IgD-negative memory B cell (primary cell): ENCODE data around the gene SFXN1. TPM values are rescaled to one million over a fixed set of nuclear protein-coding genes. Genes with fewer than 3 reads are reported as not detected.
"Not testable (repeated sequence)": the region's sequence is repeated elsewhere in the genome, so short reads cannot be mapped to it uniquely, and the experiment has no call there.

Source experiments
- H3K27ac Mint-ChIP-seq, 3 donors: one replicate each; pipeline ENCODE4 v1.8.0; 2020 to 2022; ENCODE audit warnings: mild to moderate bottlenecking in 3 of 3, mixed read lengths in 3 of 3, moderate library complexity in 1 of 3
- H3K27me3 Mint-ChIP-seq: one replicate; pipeline ENCODE4 v1.8.0; 2021; ENCODE audit warnings: mixed read lengths
- H3K36me3 Mint-ChIP-seq: one replicate; pipeline ENCODE4 v1.8.0; 2020; ENCODE audit warnings: mild to moderate bottlenecking, mixed read lengths
- H3K4me1 Mint-ChIP-seq, 3 donors: one replicate each; pipeline ENCODE4 v1.8.0; 2020 to 2022; ENCODE audit warnings: mixed read lengths in 3 of 3, mild to moderate bottlenecking in 1 of 3
- H3K4me3 Mint-ChIP-seq, 4 donors: one replicate each; pipeline ENCODE4 v1.8.0; 2020 to 2022; ENCODE audit warnings: mild to moderate bottlenecking in 4 of 4, mixed read lengths in 4 of 4, moderate library complexity in 3 of 4
- H3K9me3 Mint-ChIP-seq, 3 donors: one replicate each; pipeline ENCODE4 v1.8.0; 2020 to 2021; ENCODE audit warnings: mixed read lengths in 3 of 3, mild to moderate bottlenecking in 1 of 3
- polyA plus RNA-seq: library from polyadenylated mRNA; unstranded; fragments of 300-500 nt; fragmentation: Illumina TruSeq; gene quantifications from one replicate; pipeline ENCODE4 v1.2.3, GENCODE V29; 2021

The SFXN1 gene
- polyA plus RNA-seq: 26.9 TPM

GRCh38 chr5:175478384-175479124 lies at the start of gene SFXN1:
SFXN1 (plus strand) TSS chr5:175478560; CDS start chr5:175492104, 13,544 bp downstream.
- Mint-ChIP-seq H3K4me3 (peak within 1 kb of the TSS; percentile 94 to 98 (median 97)), H3K36me3 (peaks cover 1% of the 10 kb centered on the region), H3K4me1 (peaks cover 16 to 42% (median 33%) of the 10 kb centered on the region in 3 donors), H3K27ac (peak within 1 kb of the TSS; percentile 78 to 92 (median 91)), H3K27me3 (no peaks in the 10 kb centered on the region), H3K9me3 (no peaks in the 10 kb centered on the region)

GRCh38 chr5:175434800-175435199 lies 43.6 kb upstream of the SFXN1 start:
- Mint-ChIP-seq H3K27ac (no peak overlapping the region), H3K4me3 (no peak overlapping the region), H3K9me3 (peaks cover 0 to 2% (median 0%) of the 10 kb centered on the region in 3 donors), H3K4me1 (no peaks in the 10 kb centered on the region), H3K27me3 (peaks cover 10% of the 10 kb centered on the region), H3K36me3 (no peaks in the 10 kb centered on the region)

GRCh38 chr5:175436359-175436758 lies 42.0 kb upstream of the SFXN1 start:
- Mint-ChIP-seq H3K36me3 (no peaks in the 10 kb centered on the region), H3K27ac (no peak overlapping the region), H3K4me3 (peak overlapping the region in 1 of 4 donors; percentile 12), H3K4me1 (no peaks in the 10 kb centered on the region), H3K27me3 (peaks cover 17% of the 10 kb centered on the region), H3K9me3 (no peaks in the 10 kb centered on the region)

GRCh38 chr5:175438234-175438857 lies 40.0 kb upstream of the SFXN1 start:
- Mint-ChIP-seq H3K4me3 (peak overlapping the region in 1 of 4 donors; percentile 72), H3K9me3 (no peaks in the 10 kb centered on the region), H3K27me3 (peaks cover 29% of the 10 kb centered on the region), H3K4me1 (peaks cover 0 to under 1% (median under 1%) of the 10 kb centered on the region in 3 donors), H3K36me3 (no peaks in the 10 kb centered on the region), H3K27ac (no peak overlapping the region)

- no peaks in the 10 kb centered on the region for H3K36me3 Mint-ChIP-seq
- H3K27me3 Mint-ChIP-seq: peaks cover 35% of the 10 kb centered on the region
These were observed 34.8 kb upstream of the SFXN1 start for GRCh38 chr5:175443514-175444059.

GRCh38 chr5:175444060-175444904 lies 34.1 kb upstream of the SFXN1 start, which contains the start of gene DRD1:
DRD1 (minus strand) TSS chr5:175444182; CDS start chr5:175443099, 1,083 bp downstream.
- peaks cover 0 to 5% (median 1%) of the 10 kb centered on the region in 3 donors for H3K4me1 Mint-ChIP-seq
- H3K9me3 Mint-ChIP-seq: no peaks in the 10 kb centered on the region
- no peaks in the 10 kb centered on the region for H3K36me3 Mint-ChIP-seq
- peak within 1 kb of the TSS in 1 of 4 donors; percentile 63 for H3K4me3 Mint-ChIP-seq
- H3K27ac Mint-ChIP-seq: peak within 1 kb of the TSS in 1 of 3 donors; percentile 23
- H3K27me3 Mint-ChIP-seq: peaks cover 35% of the 10 kb centered on the region

More at GRCh38 chr5:175443514-175444059, 34.8 kb upstream of the SFXN1 start:
- no peak overlapping the region for H3K27ac Mint-ChIP-seq
- no peaks in the 10 kb centered on the region for H3K9me3 Mint-ChIP-seq
- H3K4me1 Mint-ChIP-seq: peaks cover 0 to 5% (median 1%) of the 10 kb centered on the region in 3 donors
- H3K4me3 Mint-ChIP-seq: no peak overlapping the region

- peaks cover 35% of the 10 kb centered on the region for H3K27me3 Mint-ChIP-seq
- no peaks in the 10 kb centered on the region for H3K36me3 Mint-ChIP-seq
- no peak overlapping the region for H3K4me3 Mint-ChIP-seq
These were observed 33.4 kb upstream of the SFXN1 start for GRCh38 chr5:175444905-175445456.

GRCh38 chr5:175446378-175446777 lies 32.0 kb upstream of the SFXN1 start:
- not testable (repeated sequence) for H3K9me3 Mint-ChIP-seq, H3K36me3 Mint-ChIP-seq, H3K4me3 Mint-ChIP-seq, H3K4me1 Mint-ChIP-seq, H3K27ac Mint-ChIP-seq
- H3K27me3 Mint-ChIP-seq: peaks cover 30% of the 10 kb centered on the region

More at GRCh38 chr5:175444905-175445456, 33.4 kb upstream of the SFXN1 start:
- peak overlapping the region in 1 of 3 donors; percentile 23 for H3K27ac Mint-ChIP-seq
- H3K9me3 Mint-ChIP-seq: no peaks in the 10 kb centered on the region
- peaks cover 0 to 5% (median 1%) of the 10 kb centered on the region in 3 donors for H3K4me1 Mint-ChIP-seq

- Mint-ChIP-seq H3K36me3 (no peaks in the 10 kb centered on the region), H3K27me3 (peaks cover 24% of the 10 kb centered on the region), H3K4me1 (peaks cover 0 to 5% (median 4%) of the 10 kb centered on the region in 3 donors), H3K27ac (no peak overlapping the region), H3K9me3 (no peaks in the 10 kb centered on the region), H3K4me3 (no peak overlapping the region)
These were observed 30.8 kb upstream of the SFXN1 start for GRCh38 chr5:175447571-175447970.

- H3K27me3 Mint-ChIP-seq: peaks cover 22% of the 10 kb centered on the region
- peaks cover 0 to 2% (median 0%) of the 10 kb centered on the region in 3 donors for H3K9me3 Mint-ChIP-seq
- peaks cover 0 to 5% (median 4%) of the 10 kb centered on the region in 3 donors for H3K4me1 Mint-ChIP-seq
- H3K27ac Mint-ChIP-seq: no peak overlapping the region
- no peak overlapping the region for H3K4me3 Mint-ChIP-seq
- H3K36me3 Mint-ChIP-seq: no peaks in the 10 kb centered on the region
These were observed 30.1 kb upstream of the SFXN1 start for GRCh38 chr5:175448276-175448675.

- Mint-ChIP-seq H3K27ac (no peak overlapping the region), H3K27me3 (peaks cover 24% of the 10 kb centered on the region), H3K9me3 (peaks cover 0 to 7% (median 0%) of the 10 kb centered on the region in 3 donors), H3K36me3 (peaks cover 3% of the 10 kb centered on the region), H3K4me1 (peaks cover 0 to 3% (median 2%) of the 10 kb centered on the region in 3 donors), H3K4me3 (no peak overlapping the region)
These were observed 26.2 kb upstream of the SFXN1 start for GRCh38 chr5:175452166-175452565.

- not testable (repeated sequence) for H3K36me3 Mint-ChIP-seq, H3K4me1 Mint-ChIP-seq, H3K9me3 Mint-ChIP-seq, H3K27ac Mint-ChIP-seq, H3K4me3 Mint-ChIP-seq
- peaks cover 18% of the 10 kb centered on the region for H3K27me3 Mint-ChIP-seq
These were observed 24.0 kb upstream of the SFXN1 start for GRCh38 chr5:175454338-175454737.

- no peak overlapping the region for H3K27ac Mint-ChIP-seq
- H3K9me3 Mint-ChIP-seq: peaks cover 0 to 7% (median 0%) of the 10 kb centered on the region in 3 donors
- no peak overlapping the region for H3K4me3 Mint-ChIP-seq
- H3K4me1 Mint-ChIP-seq: peaks cover 0 to 5% (median under 1%) of the 10 kb centered on the region in 3 donors
- peaks cover 17% of the 10 kb centered on the region for H3K27me3 Mint-ChIP-seq
- H3K36me3 Mint-ChIP-seq: peaks cover 3% of the 10 kb centered on the region
These were observed 22.1 kb upstream of the SFXN1 start for GRCh38 chr5:175456105-175456742.

- H3K27me3 Mint-ChIP-seq: peaks cover 17% of the 10 kb centered on the region
- peaks cover 0 to 5% (median 0%) of the 10 kb centered on the region in 3 donors for H3K4me1 Mint-ChIP-seq
- H3K36me3 Mint-ChIP-seq: peaks cover 3% of the 10 kb centered on the region
- no peak overlapping the region for H3K4me3 Mint-ChIP-seq
- H3K27ac Mint-ChIP-seq: no peak overlapping the region
- peaks cover 0 to 7% (median 0%) of the 10 kb centered on the region in 3 donors for H3K9me3 Mint-ChIP-seq
These were observed 20.9 kb upstream of the SFXN1 start for GRCh38 chr5:175457466-175457865.
